HG02642 (cell line): ENCODE results near the gene TSPAN17.
A peak's percentile ranks its signal among the peaks of the same experiment; 100 is the strongest.
"Not testable (repeated sequence)": the region's sequence is repeated elsewhere in the genome, so short reads cannot be mapped to it uniquely, and the experiment has no call there.

ENCODE experiments used
- ATAC-seq: cut with Tn5 transposase; IDR thresholded peaks from one replicate; pipeline ENCODE4 v1.9.1; 2021; ENCODE audit warnings: mild to moderate bottlenecking; ENCODE audit not compliant: unreplicated experiment, poor library complexity

The TSPAN17 gene

GRCh38 chr5:176647030-176647842 is at the start of gene TSPAN17:
TSPAN17 (plus strand) TSS chr5:176647484; CDS start chr5:176647616, 132 bp downstream.
- peak; percentile 95 for ATAC-seq

GRCh38 chr5:176599749-176600430 is 47.4 kb upstream of the TSPAN17 start:
- ATAC-seq: not testable (repeated sequence)

GRCh38 chr5:176601901-176602482 is 45.3 kb upstream of the TSPAN17 start:
- no peak for ATAC-seq

GRCh38 chr5:176603091-176603490 is 44.2 kb upstream of the TSPAN17 start:
- no peak for ATAC-seq

- ATAC-seq: no peak
Measured at GRCh38 chr5:176606032-176606431, 41.3 kb upstream of the TSPAN17 start.

- no peak for ATAC-seq
Measured at GRCh38 chr5:176606875-176607274, 40.4 kb upstream of the TSPAN17 start.

GRCh38 chr5:176608142-176608705 is 39.1 kb upstream of the TSPAN17 start:
- no peak for ATAC-seq

- no peak for ATAC-seq
Measured at GRCh38 chr5:176608937-176609723, 38.2 kb upstream of the TSPAN17 start.

GRCh38 chr5:176609724-176610434 is 37.4 kb upstream of the TSPAN17 start, which contains the start of gene GPRIN1:
GPRIN1 (minus strand) TSS chr5:176610156; CDS start chr5:176599834, 10,322 bp downstream.
- peak; percentile 84 for ATAC-seq

GRCh38 chr5:176610435-176610773 is 36.9 kb upstream of the TSPAN17 start:
- no peak for ATAC-seq

GRCh38 chr5:176611435-176611834 is 35.8 kb upstream of the TSPAN17 start:
- ATAC-seq: no peak

- no peak for ATAC-seq
Measured at GRCh38 chr5:176612008-176612407, 35.3 kb upstream of the TSPAN17 start.

- ATAC-seq: no peak
Measured at GRCh38 chr5:176612855-176613254, 34.4 kb upstream of the TSPAN17 start.

GRCh38 chr5:176614805-176615478 is 32.3 kb upstream of the TSPAN17 start:
- ATAC-seq: no peak

GRCh38 chr5:176616511-176616910 is 30.8 kb upstream of the TSPAN17 start:
- no peak for ATAC-seq

- ATAC-seq: no peak
Measured at GRCh38 chr5:176618783-176619182, 28.5 kb upstream of the TSPAN17 start.

GRCh38 chr5:176619203-176619568 is 28.1 kb upstream of the TSPAN17 start:
- ATAC-seq: peak; percentile 63

- no peak for ATAC-seq
Measured at GRCh38 chr5:176619569-176620332, 27.5 kb upstream of the TSPAN17 start.
